Cardiac septum (tissue), 1 donor: Measurements from ENCODE around the gene USP13. TPM values are rescaled to one million over a fixed set of nuclear protein-coding genes. Genes with fewer than 3 reads are reported as not detected.

Experiments used
- DNase-seq: peaks from one replicate; pipeline ENCODE4 v3.0.0-alpha.2; 2020; ENCODE audit warnings: low spot score
- intact Hi-C: fragments of 100-400 bp; cut with DNase I; formaldehyde crosslinking; loops from one replicate; pipeline ENCODE4 v1.14.0; 2022
- total RNA-seq: library from RNA; stranded (reverse); fragmentation: NEBNext Ultra II Directional; extraction: Animal tissue kit (Norgen Biotek cat#: 25700); gene quantifications from one replicate; pipeline ENCODE4 v1.2.1, GENCODE V29; 2021
- donor health status: DM: no; HTN: no; CAD: no.

USP13 gene
- total RNA-seq, 1 donor from 2014 or later, result 128 TPM

- no peak for DNase-seq
- intact Hi-C loops, result no loop called here
Measured at GRCh38 chr3:179687967-179688535, 35.2 kb downstream of the USP13 start.

GRCh38 chr3:179688850-179689249 lies 36.0 kb downstream of the USP13 start:
- DNase-seq, result no peak
- intact Hi-C loops, result no loop called here

- DNase-seq, result no peak
- intact Hi-C loops, result no loop called here
Measured at GRCh38 chr3:179694731-179695130, 41.9 kb downstream of the USP13 start.

- intact Hi-C loops, result no loop called here
- DNase-seq, result no peak
Measured at GRCh38 chr3:179695672-179696313, 43.0 kb downstream of the USP13 start.

GRCh38 chr3:179697736-179698332 lies 45.0 kb downstream of the USP13 start:
- intact Hi-C loops, result no loop called here
- DNase-seq, result no peak

- intact Hi-C loops, result no loop called here
- DNase-seq, result no peak
Measured at GRCh38 chr3:179700716-179701115, 47.9 kb downstream of the USP13 start.

- intact Hi-C loops, result no loop called here
- DNase-seq, result no peak
Measured at GRCh38 chr3:179701176-179701827, 48.5 kb downstream of the USP13 start.

GRCh38 chr3:179702271-179702947 lies 49.6 kb downstream of the USP13 start:
- DNase-seq, result no peak
- intact Hi-C loops, result no loop called here

GRCh38 chr3:179703816-179704215 lies 51.0 kb downstream of the USP13 start:
- no peak for DNase-seq
- intact Hi-C loops, result no loop called here

GRCh38 chr3:179706233-179706632 lies 53.4 kb downstream of the USP13 start:
- intact Hi-C loops, result loop anchor here (5.0 kb wide), 1 partner anchor 39 kb away; no protein-coding TSS in a partner anchor
- no peak for DNase-seq

- intact Hi-C loops, result loop anchor here (5.0 kb wide), 1 partner anchor 58 kb away; the partner anchor contains the start of gene USP13
Measured at GRCh38 chr3:179710079-179710478, 57.2 kb downstream of the USP13 start.

GRCh38 chr3:179713643-179714090 lies 60.8 kb downstream of the USP13 start:
- intact Hi-C loops, result loop anchor here (5.0 kb wide), 1 partner anchor 61 kb away; the partner anchor contains the start of gene USP13
- no peak for DNase-seq

More at GRCh38 chr3:179710079-179710478, 57.2 kb downstream of the USP13 start:
- no peak for DNase-seq

GRCh38 chr3:179715582-179715981 lies 62.7 kb downstream of the USP13 start:
- DNase-seq, result no peak
- intact Hi-C loops, result no loop called here

GRCh38 chr3:179716226-179716625 lies 63.4 kb downstream of the USP13 start:
- intact Hi-C loops, result no loop called here
- DNase-seq, result no peak

GRCh38 chr3:179716811-179717210 lies 64.0 kb downstream of the USP13 start:
- DNase-seq, result no peak
- intact Hi-C loops, result no loop called here

- DNase-seq, result no peak
- intact Hi-C loops, result no loop called here
Measured at GRCh38 chr3:179717219-179717618, 64.4 kb downstream of the USP13 start.

- no peak for DNase-seq
- intact Hi-C loops, result no loop called here
Measured at GRCh38 chr3:179719048-179719734, 66.4 kb downstream of the USP13 start.

GRCh38 chr3:179720196-179720595 lies 67.4 kb downstream of the USP13 start:
- intact Hi-C loops, result no loop called here
- no peak for DNase-seq

- DNase-seq, result no peak
Measured at GRCh38 chr3:179723617-179724016, 70.8 kb downstream of the USP13 start.

More at GRCh38 chr3:179723617-179724016, 70.8 kb downstream of the USP13 start:
- intact Hi-C loops, result no loop called here
